ENCODE data around the gene GZF1. TPM values are rescaled to one million over a fixed set of nuclear protein-coding genes. Genes with fewer than 3 reads are reported as not detected.

Gene GZF1
- total and polyA plus RNA-seq, 5 donors from 2014 or later: 3.1 to 24.8 (median 3.4) TPM

GRCh38 chr20:23412026-23412425, 50.0 kb downstream of the GZF1 start:
- Mint-ChIP-seq H3K4me1 (peaks cover 32 to 48% (median 34%) of the 10 kb centered on the region in 4 donors), H3K4me3 (no peak overlapping the region), H3K27me3 (no peaks in the 10 kb centered on the region), H3K9me3 (no peaks in the 10 kb centered on the region), H3K27ac (no peak overlapping the region), H3K36me3 (peaks cover 12% of the 10 kb centered on the region)
- Histone ChIP-seq H3K9me3 (ENCODE audit: control insufficient read depth in 2 of 2, low read length in 2 of 2) (no peaks in the 10 kb centered on the region), H3K4me1 (ENCODE audit: control insufficient read depth, insufficient read depth, low read length, poor library complexity, severe bottlenecking) (peaks cover 14% of the 10 kb centered on the region), H3K27me3 (ENCODE audit: control insufficient read depth, insufficient read depth, low read length) (no peaks in the 10 kb centered on the region), H3K4me3 (ENCODE audit: low read depth, low read length) (no peak overlapping the region), H3K36me3 (ENCODE audit: control insufficient read depth, insufficient read depth, low read length) (no peaks in the 10 kb centered on the region), H3K27ac (ENCODE audit: insufficient read depth, low read length, poor library complexity, severe bottlenecking) (no peak overlapping the region)
- ATAC-seq (ENCODE audit: low read depth in 2 of 2): no peak
- no peak for DNase-seq

- peaks cover 12% of the 10 kb centered on the region for H3K36me3 Mint-ChIP-seq
- H3K27ac ChIP-seq (ENCODE audit: insufficient read depth, low read length, poor library complexity, severe bottlenecking): no peak overlapping the region
- no peaks in the 10 kb centered on the region for H3K9me3 ChIP-seq (ENCODE audit: control insufficient read depth in 2 of 2, low read length in 2 of 2)
- H3K9me3 Mint-ChIP-seq: no peaks in the 10 kb centered on the region
- no peaks in the 10 kb centered on the region for H3K4me1 ChIP-seq (ENCODE audit: control insufficient read depth, insufficient read depth, low read length, poor library complexity, severe bottlenecking)
- no peak for DNase-seq
- H3K27ac Mint-ChIP-seq: no peak overlapping the region
- no peaks in the 10 kb centered on the region for H3K27me3 ChIP-seq (ENCODE audit: control insufficient read depth, insufficient read depth, low read length)
- no peaks in the 10 kb centered on the region for H3K36me3 ChIP-seq (ENCODE audit: control insufficient read depth, insufficient read depth, low read length)
- H3K27me3 Mint-ChIP-seq: no peaks in the 10 kb centered on the region
- peak overlapping the region in 1 of 4 donors; percentile 22 for H3K4me3 Mint-ChIP-seq
- ATAC-seq (ENCODE audit: low read depth in 2 of 2): no peak
- no peak overlapping the region for H3K4me3 ChIP-seq (ENCODE audit: low read depth, low read length)
- peaks cover 22 to 45% (median 35%) of the 10 kb centered on the region in 4 donors for H3K4me1 Mint-ChIP-seq
These were observed 52.0 kb downstream of the GZF1 start for GRCh38 chr20:23413862-23414422.

DNA sequence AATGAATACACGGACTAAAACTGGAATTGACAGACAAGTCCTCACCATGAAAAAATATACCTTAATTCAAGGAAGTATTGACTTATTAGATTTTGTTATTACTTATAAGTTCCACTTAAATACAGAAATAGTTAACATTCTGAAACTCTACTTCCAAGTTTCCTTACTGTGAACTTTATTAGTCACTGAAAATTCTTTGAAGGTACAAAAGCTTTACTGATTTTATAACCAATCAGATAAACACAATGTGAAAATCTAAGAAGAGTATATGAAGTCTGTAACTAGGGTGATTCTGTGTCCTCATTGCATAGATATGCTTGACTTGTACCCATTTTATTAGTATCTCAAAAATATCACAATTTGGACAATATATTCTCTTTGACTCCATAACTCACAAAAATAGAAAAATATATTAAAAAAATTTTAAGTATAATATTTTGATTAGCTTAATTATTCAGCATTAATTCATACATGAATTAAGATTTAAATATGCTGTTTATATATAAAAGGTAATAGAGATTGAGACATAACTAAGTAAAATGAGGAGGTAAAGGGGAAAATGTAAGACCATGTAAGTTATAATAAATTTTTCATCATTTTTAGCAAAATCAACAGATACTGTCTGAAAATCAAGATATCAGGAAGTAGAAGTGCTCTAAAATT, 52.7 kb downstream of the GZF1 start:
- no peak overlapping the region for H3K27ac ChIP-seq (ENCODE audit: insufficient read depth, low read length, poor library complexity, severe bottlenecking)
- no peaks in the 10 kb centered on the region for H3K36me3 ChIP-seq (ENCODE audit: control insufficient read depth, insufficient read depth, low read length)
- ATAC-seq (ENCODE audit: low read depth in 2 of 2) (no peak), DNase-seq (no peak)
- Mint-ChIP-seq H3K27me3 (no peaks in the 10 kb centered on the region), H3K36me3 (peaks cover 12% of the 10 kb centered on the region), H3K4me1 (peaks cover 28 to 49% (median 37%) of the 10 kb centered on the region in 4 donors), H3K9me3 (no peaks in the 10 kb centered on the region), H3K4me3 (no peak overlapping the region), H3K27ac (no peak overlapping the region)
- H3K27me3 ChIP-seq (ENCODE audit: control insufficient read depth, insufficient read depth, low read length): no peaks in the 10 kb centered on the region
- H3K9me3 ChIP-seq (ENCODE audit: control insufficient read depth in 2 of 2, low read length in 2 of 2): no peaks in the 10 kb centered on the region
- H3K4me1 ChIP-seq (ENCODE audit: control insufficient read depth, insufficient read depth, low read length, poor library complexity, severe bottlenecking): peaks cover 7% of the 10 kb centered on the region
- H3K4me3 ChIP-seq (ENCODE audit: low read depth, low read length): no peak overlapping the region

GRCh38 chr20:23415555-23415954, 53.6 kb downstream of the GZF1 start:
- ATAC-seq (ENCODE audit: low read depth in 2 of 2): no peak
- Mint-ChIP-seq H3K27ac (no peak overlapping the region), H3K4me1 (peaks cover 34 to 54% (median 37%) of the 10 kb centered on the region in 4 donors), H3K36me3 (peaks cover 12% of the 10 kb centered on the region), H3K27me3 (no peaks in the 10 kb centered on the region), H3K4me3 (peak overlapping the region in 1 of 4 donors; percentile 39), H3K9me3 (no peaks in the 10 kb centered on the region)
- H3K4me1 ChIP-seq (ENCODE audit: control insufficient read depth, insufficient read depth, low read length, poor library complexity, severe bottlenecking): peaks cover 15% of the 10 kb centered on the region
- no peak overlapping the region for H3K4me3 ChIP-seq (ENCODE audit: low read depth, low read length)
- H3K36me3 ChIP-seq (ENCODE audit: control insufficient read depth, insufficient read depth, low read length): no peaks in the 10 kb centered on the region
- H3K9me3 ChIP-seq (ENCODE audit: control insufficient read depth in 2 of 2, low read length in 2 of 2): no peaks in the 10 kb centered on the region
- H3K27me3 ChIP-seq (ENCODE audit: control insufficient read depth, insufficient read depth, low read length): no peaks in the 10 kb centered on the region
- no peak overlapping the region for H3K27ac ChIP-seq (ENCODE audit: insufficient read depth, low read length, poor library complexity, severe bottlenecking)
- DNase-seq: no peak

DNA sequence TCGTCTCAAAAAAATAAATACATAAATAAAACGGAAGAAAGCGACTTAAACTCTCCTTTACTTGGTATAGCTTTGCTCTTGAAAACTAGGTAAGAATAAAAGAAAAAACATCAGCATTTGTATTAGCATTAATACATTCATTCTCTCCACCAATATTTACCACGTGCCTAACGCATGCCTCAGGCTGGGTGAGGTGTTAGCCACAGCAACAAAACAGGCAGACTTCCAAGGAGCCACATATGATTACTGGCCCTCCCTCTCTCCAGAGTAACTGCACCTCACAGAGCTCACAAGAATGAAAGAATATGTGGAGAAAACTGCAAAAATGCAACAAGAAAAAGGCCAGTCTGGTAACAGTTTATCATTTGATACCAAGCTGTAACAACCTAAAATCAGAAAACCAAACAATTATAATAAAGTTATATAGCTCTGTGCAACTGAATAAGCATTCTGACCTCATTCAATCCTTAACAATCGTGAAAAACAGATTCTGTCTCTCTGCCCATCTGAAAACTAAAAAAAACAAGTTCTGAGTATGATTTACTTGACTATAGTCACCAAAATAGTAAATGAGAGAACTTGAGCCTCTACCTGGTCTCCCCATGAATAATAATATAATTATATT, 54.1 kb downstream of the GZF1 start:
- Histone ChIP-seq H3K27me3 (ENCODE audit: control insufficient read depth, insufficient read depth, low read length) (no peaks in the 10 kb centered on the region), H3K27ac (ENCODE audit: insufficient read depth, low read length, poor library complexity, severe bottlenecking) (no peak overlapping the region), H3K9me3 (ENCODE audit: control insufficient read depth in 2 of 2, low read length in 2 of 2) (no peaks in the 10 kb centered on the region), H3K4me1 (ENCODE audit: control insufficient read depth, insufficient read depth, low read length, poor library complexity, severe bottlenecking) (peaks cover 15% of the 10 kb centered on the region), H3K4me3 (ENCODE audit: low read depth, low read length) (no peak overlapping the region), H3K36me3 (ENCODE audit: control insufficient read depth, insufficient read depth, low read length) (no peaks in the 10 kb centered on the region)
- no peaks in the 10 kb centered on the region for H3K9me3 Mint-ChIP-seq
- DNase-seq (no peak), ATAC-seq (ENCODE audit: low read depth in 2 of 2) (no peak)
- no peak overlapping the region for H3K27ac Mint-ChIP-seq
- H3K4me1 Mint-ChIP-seq: peaks cover 33 to 54% (median 34%) of the 10 kb centered on the region in 4 donors
- no peaks in the 10 kb centered on the region for H3K27me3 Mint-ChIP-seq
- peak overlapping the region in 1 of 4 donors; percentile 39 for H3K4me3 Mint-ChIP-seq
- peaks cover 8% of the 10 kb centered on the region for H3K36me3 Mint-ChIP-seq

DNA sequence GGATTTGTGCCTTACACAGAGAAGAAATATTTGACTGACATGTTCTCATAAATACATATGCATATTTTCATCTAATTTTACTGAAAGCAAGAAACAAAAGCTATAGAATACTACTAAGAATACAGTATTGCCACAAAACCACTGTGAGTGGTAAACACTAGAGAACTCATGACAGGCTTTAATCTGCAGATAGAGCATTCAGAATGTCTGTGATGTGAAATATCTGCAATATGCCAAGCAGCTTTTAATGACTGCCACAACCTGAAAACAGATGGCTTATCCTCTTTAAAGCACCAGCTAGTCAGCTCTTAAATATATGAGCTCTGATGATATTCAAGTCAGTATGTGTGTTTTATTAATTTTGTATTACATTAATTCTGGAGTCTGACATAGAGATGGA, 55.9 kb downstream of the GZF1 start:
- H3K9me3 Mint-ChIP-seq: no peaks in the 10 kb centered on the region
- H3K4me1 Mint-ChIP-seq: peaks cover 27 to 52% (median 36%) of the 10 kb centered on the region in 4 donors
- no peaks in the 10 kb centered on the region for H3K36me3 ChIP-seq (ENCODE audit: control insufficient read depth, insufficient read depth, low read length)
- peak overlapping the region in 2 of 4 donors; percentile 46 to 64 for H3K4me3 Mint-ChIP-seq
- peaks cover 2% of the 10 kb centered on the region for H3K27me3 Mint-ChIP-seq
- H3K9me3 ChIP-seq (ENCODE audit: control insufficient read depth in 2 of 2, low read length in 2 of 2): no peaks in the 10 kb centered on the region
- DNase-seq (no peak), ATAC-seq (ENCODE audit: low read depth in 2 of 2) (no peak)
- H3K36me3 Mint-ChIP-seq: peaks cover 3% of the 10 kb centered on the region
- no peak overlapping the region for H3K27ac Mint-ChIP-seq
- no peak overlapping the region for H3K4me3 ChIP-seq (ENCODE audit: low read depth, low read length)
- peaks cover 22% of the 10 kb centered on the region for H3K4me1 ChIP-seq (ENCODE audit: control insufficient read depth, insufficient read depth, low read length, poor library complexity, severe bottlenecking)
- H3K27ac ChIP-seq (ENCODE audit: insufficient read depth, low read length, poor library complexity, severe bottlenecking): no peak overlapping the region
- no peaks in the 10 kb centered on the region for H3K27me3 ChIP-seq (ENCODE audit: control insufficient read depth, insufficient read depth, low read length)

DNA sequence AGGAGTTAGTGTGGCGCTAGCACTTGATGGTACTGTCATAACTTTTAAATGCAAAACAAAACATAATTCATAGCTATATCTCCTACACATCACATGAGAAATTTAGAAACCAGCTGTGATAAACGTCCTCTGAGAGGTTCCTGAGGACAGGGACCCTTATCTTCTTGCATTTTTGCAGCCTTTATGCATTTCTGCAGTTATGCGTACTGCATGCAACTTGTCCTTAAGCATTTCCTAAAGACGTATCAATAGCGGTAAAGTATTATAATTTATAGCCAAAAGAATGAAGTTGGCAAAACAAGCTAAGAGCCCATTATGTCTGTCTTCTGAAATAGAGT, 57.6 kb downstream of the GZF1 start:
- Mint-ChIP-seq H3K27ac (peak overlapping the region; percentile 86 to 95 (median 93)), H3K27me3 (peaks cover 14% of the 10 kb centered on the region), H3K36me3 (peaks cover 3% of the 10 kb centered on the region), H3K9me3 (no peaks in the 10 kb centered on the region), H3K4me1 (peaks cover 20 to 44% (median 29%) of the 10 kb centered on the region in 4 donors), H3K4me3 (peak overlapping the region; percentile 84 to 97 (median 92))
- Histone ChIP-seq H3K27ac (ENCODE audit: insufficient read depth, low read length, poor library complexity, severe bottlenecking) (no peak overlapping the region), H3K9me3 (ENCODE audit: control insufficient read depth in 2 of 2, low read length in 2 of 2) (no peaks in the 10 kb centered on the region), H3K4me3 (ENCODE audit: low read depth, low read length) (peak overlapping the region; percentile 85), H3K4me1 (ENCODE audit: control insufficient read depth, insufficient read depth, low read length, poor library complexity, severe bottlenecking) (peaks cover 22% of the 10 kb centered on the region), H3K27me3 (ENCODE audit: control insufficient read depth, insufficient read depth, low read length) (no peaks in the 10 kb centered on the region), H3K36me3 (ENCODE audit: control insufficient read depth, insufficient read depth, low read length) (no peaks in the 10 kb centered on the region)
- ATAC-seq (ENCODE audit: low read depth in 2 of 2) (no peak), DNase-seq (no peak)
